ACC112 (cell line): ENCODE data around the gene RGS3.
"Not testable (repeated sequence)": the region's sequence is repeated elsewhere in the genome, so short reads cannot be mapped to it uniquely, and the experiment has no call there.

Source experiments
- H2AFZ ChIP-seq: fragments of 200-600 bp; sonication (generic); one replicate; pipeline ENCODE4 v1.6.0; 2017; ENCODE audit warnings: antibody characterized with exemption, low read length; ENCODE audit not compliant: unreplicated experiment
- H3K27ac ChIP-seq: fragments of 200-600 bp; sonication (generic); 2 replicates; pipeline ENCODE4 v1.5.1; 2014; ENCODE audit warnings: low read depth, mild to moderate bottlenecking, antibody characterized with exemption, low read length, moderate library complexity
- H3K27me3 ChIP-seq: fragments of 200-600 bp; sonication (generic); 2 replicates; pipeline ENCODE4 v1.6.1; 2014; ENCODE audit warnings: mild to moderate bottlenecking, antibody characterized with exemption, low read length, moderate library complexity, mixed read lengths; ENCODE audit not compliant: insufficient read depth
- H3K36me3 ChIP-seq: fragments of 200-600 bp; sonication (generic); 2 replicates; pipeline ENCODE4 v1.6.1; 2016; ENCODE audit warnings: mild to moderate bottlenecking, antibody characterized with exemption, low read length, moderate library complexity, mixed read lengths; ENCODE audit not compliant: insufficient read depth
- H3K4me1 ChIP-seq: fragments of 200-600 bp; sonication (generic); one replicate; pipeline ENCODE4 v1.6.1; 2016; ENCODE audit warnings: low read length, mixed read lengths; ENCODE audit not compliant: insufficient read depth, unreplicated experiment, control insufficient read depth
- H3K4me3 ChIP-seq: fragments of 200-600 bp; sonication (generic); 2 replicates; pipeline ENCODE4 v1.5.1; 2014; ENCODE audit warnings: mild to moderate bottlenecking, low read depth, low read length
- H3K79me2 ChIP-seq: fragments of 200-600 bp; sonication (generic); one replicate; pipeline ENCODE4 v1.6.0; 2016; ENCODE audit warnings: low read length; ENCODE audit not compliant: control insufficient read depth, unreplicated experiment, insufficient read depth

Gene RGS3

DNA sequence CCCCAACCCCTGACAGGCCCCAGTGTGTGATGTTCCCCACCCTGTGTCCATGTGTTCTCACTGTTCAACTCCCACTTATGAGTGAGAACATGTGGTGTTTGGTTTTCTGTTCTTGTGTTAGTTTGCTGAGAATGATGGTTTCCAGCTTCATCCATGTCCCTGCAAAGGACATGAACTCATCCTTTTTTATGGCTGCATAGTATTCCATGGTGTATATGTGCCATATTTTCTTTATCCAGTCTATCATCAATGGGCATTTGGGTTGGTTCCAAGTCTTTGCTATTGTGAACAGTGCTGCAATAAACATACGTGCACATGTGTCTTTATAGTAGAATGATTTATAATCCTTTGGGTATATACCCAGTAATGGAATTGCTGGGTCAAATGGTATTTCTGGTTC, 25.8 kb upstream of the RGS3 start:
- H3K4me1 ChIP-seq, H3K27ac ChIP-seq, H3K36me3 ChIP-seq, H2AFZ ChIP-seq, H3K4me3 ChIP-seq, H3K27me3 ChIP-seq, H3K79me2 ChIP-seq: not testable (repeated sequence)

DNA sequence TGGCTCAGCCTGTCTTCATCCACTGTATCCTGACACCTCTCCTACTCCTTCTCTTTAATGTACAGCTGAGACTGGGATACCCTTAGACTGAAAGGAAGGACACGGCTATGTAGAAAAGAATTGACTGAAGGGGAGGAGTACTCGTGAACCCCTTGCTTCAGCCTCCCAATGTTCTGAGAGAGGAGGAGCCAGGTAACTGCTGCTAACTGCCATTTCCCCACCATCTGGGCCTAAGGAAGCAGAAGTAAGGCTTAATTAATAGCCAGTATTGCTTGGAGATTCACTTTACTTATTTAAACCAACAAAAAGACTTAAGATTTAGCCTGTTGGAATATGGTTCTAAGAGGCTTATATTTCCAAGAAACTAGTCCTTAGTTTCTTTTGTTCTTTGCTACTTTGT, 18.8 kb upstream of the RGS3 start:
- Histone ChIP-seq H3K36me3 (no peaks in the 10 kb centered on the region), H2AFZ (no peak overlapping the region), H3K27ac (no peak overlapping the region), H3K27me3 (no peaks in the 10 kb centered on the region), H3K79me2 (no peaks in the 10 kb centered on the region), H3K4me1 (no peaks in the 10 kb centered on the region), H3K4me3 (no peak overlapping the region)

DNA sequence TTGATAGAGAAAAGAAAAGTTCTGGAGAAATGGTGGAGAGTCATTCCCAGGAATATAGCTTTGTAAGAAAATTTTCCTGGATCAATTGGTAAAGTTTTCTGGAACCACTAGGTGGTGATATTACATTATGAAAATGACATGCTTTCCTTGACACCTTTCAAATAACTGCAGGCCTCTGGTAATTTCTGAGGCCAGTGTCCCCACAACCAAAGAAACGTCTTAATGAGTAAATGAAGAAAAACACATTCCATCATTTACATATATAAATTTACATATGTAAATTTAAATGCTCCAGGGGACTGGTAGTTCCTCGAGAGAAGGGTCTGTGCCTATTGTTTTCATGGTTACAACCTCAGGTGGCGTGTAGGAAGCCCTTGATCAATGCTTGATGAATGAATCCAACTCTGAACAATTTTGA, 17.2 kb upstream of the RGS3 start:
- no peak overlapping the region for H2AFZ ChIP-seq
- H3K27me3 ChIP-seq: no peaks in the 10 kb centered on the region
- no peak overlapping the region for H3K27ac ChIP-seq
- H3K4me3 ChIP-seq: no peak overlapping the region
- H3K4me1 ChIP-seq: no peaks in the 10 kb centered on the region
- H3K36me3 ChIP-seq: no peaks in the 10 kb centered on the region
- H3K79me2 ChIP-seq: no peaks in the 10 kb centered on the region

DNA sequence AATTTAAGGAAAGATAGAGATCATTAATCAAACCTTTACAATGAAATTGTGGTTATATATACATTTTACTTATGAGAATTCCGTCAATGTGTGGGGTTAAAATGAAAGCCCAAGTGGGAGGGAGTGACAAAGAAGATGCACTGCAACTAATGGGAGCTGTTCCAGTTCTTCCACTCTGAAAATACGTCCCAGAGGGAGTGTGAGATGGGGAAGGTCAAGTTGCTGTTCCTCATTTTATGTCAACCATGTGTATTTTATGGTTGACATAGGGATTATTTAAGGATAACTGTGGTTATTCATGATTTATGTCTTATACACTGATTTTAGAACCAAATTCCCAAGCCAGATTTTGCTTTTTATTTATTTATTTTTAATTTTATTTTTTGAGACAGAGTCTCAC, 14.2 kb upstream of the RGS3 start:
- Histone ChIP-seq H3K27me3 (no peaks in the 10 kb centered on the region), H3K79me2 (no peaks in the 10 kb centered on the region), H2AFZ (no peak overlapping the region), H3K27ac (no peak overlapping the region), H3K4me3 (no peak overlapping the region), H3K4me1 (no peaks in the 10 kb centered on the region), H3K36me3 (no peaks in the 10 kb centered on the region)

DNA sequence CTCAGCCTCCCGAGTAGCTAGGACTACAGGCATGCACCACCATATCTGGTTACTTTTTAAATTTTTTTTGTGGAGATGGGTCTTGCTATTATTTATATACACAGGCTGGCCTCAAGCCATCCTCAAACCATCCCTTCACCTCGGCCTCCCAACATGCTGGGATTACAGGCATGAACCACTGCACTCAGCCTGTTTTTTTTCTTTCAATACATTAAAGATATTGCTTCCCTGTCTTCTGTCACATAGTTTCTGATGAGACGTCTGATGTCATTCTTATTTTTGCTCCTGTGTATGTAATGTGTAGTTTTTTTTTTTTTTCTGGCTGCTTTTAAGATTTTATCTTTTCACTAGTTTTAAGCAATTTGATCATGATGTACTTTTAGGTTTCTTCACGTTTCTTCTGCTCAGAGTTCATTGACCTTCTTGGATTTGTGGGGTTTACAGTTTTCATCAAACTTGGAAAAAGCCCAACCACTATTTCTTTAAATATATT, 11.4 kb upstream of the RGS3 start:
- Histone ChIP-seq H3K36me3 (no peaks in the 10 kb centered on the region), H3K27ac (no peak overlapping the region), H3K4me1 (peaks cover 20% of the 10 kb centered on the region), H2AFZ (no peak overlapping the region), H3K4me3 (no peak overlapping the region), H3K27me3 (no peaks in the 10 kb centered on the region), H3K79me2 (no peaks in the 10 kb centered on the region)

DNA sequence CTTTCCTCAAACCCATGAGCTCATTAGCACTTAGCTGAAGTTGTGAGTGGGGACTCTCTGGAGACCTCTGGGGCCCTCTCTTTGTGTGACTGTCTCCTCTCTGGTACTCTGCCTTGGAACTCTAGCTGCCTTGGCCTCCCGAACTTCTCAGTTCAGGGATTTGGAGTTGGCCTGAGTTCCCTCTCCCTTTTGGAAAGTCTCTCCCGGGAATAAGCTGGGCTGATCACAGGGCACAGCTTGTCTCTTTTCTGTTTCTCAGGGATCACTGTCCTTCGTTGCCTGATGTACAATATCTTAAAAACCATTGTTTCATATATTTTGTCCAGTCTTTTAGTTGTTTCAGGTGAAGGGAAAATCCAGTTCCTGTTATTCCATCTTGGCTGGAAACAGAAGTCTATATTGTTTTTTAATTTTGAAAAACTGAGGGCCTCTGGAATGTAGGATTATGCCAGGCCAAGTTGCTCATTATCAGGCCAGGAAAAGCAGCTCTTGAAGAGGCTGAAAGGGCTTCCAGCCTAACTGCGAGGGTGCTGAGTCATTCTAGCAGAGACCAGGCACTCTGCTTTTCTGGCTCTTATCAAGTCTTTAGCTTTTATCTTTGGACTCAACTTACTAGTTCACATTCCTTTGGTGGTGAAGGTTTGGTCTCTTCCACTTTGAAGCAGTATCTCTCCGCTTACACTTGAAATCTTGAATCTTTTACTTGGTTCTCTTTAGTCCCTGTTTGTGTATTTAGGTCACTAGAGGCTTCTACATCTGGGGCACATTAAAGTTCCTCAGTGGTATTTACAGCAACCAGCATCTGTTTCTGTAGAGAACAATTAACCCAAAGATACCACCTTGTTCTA, 8.4 kb upstream of the RGS3 start:
- peak overlapping the region; percentile 78 for H3K27ac ChIP-seq
- H3K79me2 ChIP-seq: no peaks in the 10 kb centered on the region
- H3K36me3 ChIP-seq: no peaks in the 10 kb centered on the region
- H2AFZ ChIP-seq: peak overlapping the region; percentile 93
- no peak overlapping the region for H3K4me3 ChIP-seq
- no peaks in the 10 kb centered on the region for H3K27me3 ChIP-seq
- H3K4me1 ChIP-seq: peaks cover 20% of the 10 kb centered on the region

DNA sequence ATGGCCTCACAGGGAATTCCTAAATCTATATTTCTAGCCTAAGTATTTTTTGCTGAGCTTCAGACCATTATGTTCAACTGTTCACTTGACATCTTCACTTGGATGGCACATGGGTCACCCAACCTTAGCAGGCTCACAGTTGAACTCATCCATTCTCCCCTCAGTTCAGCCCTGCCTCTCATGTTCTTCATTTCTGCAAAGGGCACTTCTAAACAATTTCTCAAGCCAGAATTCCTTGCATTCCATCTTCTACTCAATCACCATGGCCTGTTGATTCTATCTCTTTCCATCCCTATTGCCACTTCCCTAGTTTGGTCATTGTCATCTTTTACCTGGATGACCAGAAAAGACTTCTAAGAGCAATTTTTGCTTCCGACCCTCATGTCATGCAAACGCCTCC, 7.3 kb upstream of the RGS3 start:
- Histone ChIP-seq H2AFZ (no peak overlapping the region), H3K4me1 (peaks cover 20% of the 10 kb centered on the region), H3K4me3 (no peak overlapping the region), H3K27ac (no peak overlapping the region), H3K36me3 (no peaks in the 10 kb centered on the region), H3K27me3 (no peaks in the 10 kb centered on the region), H3K79me2 (no peaks in the 10 kb centered on the region)

DNA sequence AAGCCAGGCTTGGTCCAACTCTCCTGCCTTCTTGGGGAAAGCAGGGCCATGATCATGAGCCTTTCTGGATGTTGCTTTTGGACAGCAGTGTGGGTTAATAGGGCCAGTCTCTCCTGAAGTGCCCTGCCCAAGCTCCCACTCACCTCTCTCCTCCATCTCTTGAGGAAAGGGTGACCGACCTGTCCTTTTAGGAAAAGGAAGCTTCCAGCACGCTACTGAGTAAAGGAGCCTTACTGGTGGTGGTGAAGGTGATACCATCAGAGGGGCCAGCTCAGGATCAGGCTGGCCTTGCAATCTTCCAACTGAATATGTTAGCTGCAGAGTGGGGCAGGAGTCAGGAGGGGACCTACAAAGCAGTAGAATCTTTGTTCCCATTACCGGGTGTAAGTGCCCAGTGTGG, 2.2 kb upstream of the RGS3 start:
- Histone ChIP-seq H2AFZ (no peak overlapping the region), H3K4me3 (no peak overlapping the region), H3K27ac (no peak overlapping the region), H3K27me3 (peaks cover 44% of the 10 kb centered on the region), H3K79me2 (no peaks in the 10 kb centered on the region), H3K36me3 (no peaks in the 10 kb centered on the region), H3K4me1 (peaks cover 3% of the 10 kb centered on the region)

DNA sequence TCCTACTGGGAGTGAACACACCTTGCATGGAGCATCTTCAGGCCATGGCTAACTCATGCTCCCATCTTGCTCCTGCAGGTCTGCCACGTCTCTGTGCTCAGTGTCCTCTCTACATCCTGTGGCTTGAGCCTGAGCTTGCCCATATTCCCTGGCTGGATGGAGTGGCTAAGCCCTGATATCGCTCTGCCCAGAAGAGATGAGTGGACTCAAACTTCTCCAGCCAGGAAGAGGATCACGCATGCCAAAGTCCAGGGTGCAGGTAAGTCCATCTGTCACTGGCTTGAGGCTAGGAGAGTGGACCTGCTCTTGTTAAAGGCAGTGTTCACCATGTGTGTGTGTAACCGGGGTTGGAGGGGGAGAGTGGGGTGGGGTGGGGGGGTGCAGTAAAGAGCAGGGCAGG, 1.6 kb upstream of the RGS3 start:
- Histone ChIP-seq H3K79me2 (no peaks in the 10 kb centered on the region), H3K27me3 (peaks cover 47% of the 10 kb centered on the region), H2AFZ (no peak overlapping the region), H3K4me1 (no peaks in the 10 kb centered on the region), H3K27ac (no peak overlapping the region), H3K36me3 (no peaks in the 10 kb centered on the region), H3K4me3 (no peak overlapping the region)

DNA sequence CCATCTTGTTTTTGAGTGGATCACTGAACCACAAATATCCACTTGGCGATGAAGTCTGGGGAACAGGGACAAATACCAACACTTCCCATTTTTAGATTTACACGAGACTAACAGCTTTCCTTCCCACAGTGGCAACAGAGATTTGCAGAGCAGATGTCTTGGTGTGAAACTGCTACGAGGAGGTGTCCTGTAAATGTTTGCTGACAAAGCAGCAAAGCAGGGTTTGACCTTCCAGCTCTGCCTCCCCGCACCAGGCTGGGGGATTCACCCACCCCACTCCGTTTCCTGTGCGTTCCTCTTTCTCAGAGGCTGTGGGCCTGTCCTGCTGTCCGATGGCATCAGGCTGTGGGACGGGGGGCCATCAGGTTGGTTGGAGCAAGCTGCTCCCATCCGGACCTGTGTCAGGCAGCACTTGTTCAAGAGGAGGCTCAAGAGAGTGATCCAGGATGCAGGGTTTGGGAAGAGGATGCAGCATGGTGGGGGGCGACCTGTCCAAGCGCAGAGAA, 693 bp upstream of the RGS3 start:
- Histone ChIP-seq H3K27me3 (peaks cover 51% of the 10 kb centered on the region), H3K27ac (no peak overlapping the region), H3K4me3 (no peak overlapping the region), H3K36me3 (no peaks in the 10 kb centered on the region), H2AFZ (no peak overlapping the region), H3K79me2 (no peaks in the 10 kb centered on the region), H3K4me1 (no peaks in the 10 kb centered on the region)

DNA sequence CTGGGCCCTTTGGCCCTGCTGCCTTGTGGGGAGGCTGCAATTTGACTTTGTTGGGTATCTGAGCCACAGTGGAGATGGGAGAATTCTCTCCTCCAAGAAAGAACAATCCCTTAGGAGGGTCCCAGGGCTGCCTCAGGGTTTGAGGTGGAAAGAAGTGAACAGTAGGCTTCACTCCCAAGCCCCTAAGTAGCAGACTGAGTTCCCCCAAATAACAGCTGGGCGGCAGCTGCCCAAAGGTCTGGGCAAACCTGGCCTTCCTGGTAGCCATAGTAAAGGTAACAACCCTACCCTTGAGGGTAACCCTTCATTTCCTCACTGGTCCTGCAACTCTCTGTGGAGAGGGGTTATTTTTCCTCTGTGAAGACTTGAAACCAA, 746 bp downstream of the RGS3 start:
- Histone ChIP-seq H3K4me3 (no peak overlapping the region), H3K4me1 (no peaks in the 10 kb centered on the region), H3K27ac (no peak overlapping the region), H2AFZ (no peak overlapping the region), H3K36me3 (no peaks in the 10 kb centered on the region), H3K79me2 (no peaks in the 10 kb centered on the region), H3K27me3 (peaks cover 51% of the 10 kb centered on the region)
